ENCODE data around the gene RIPOR3.
"Not testable (repeated sequence)": the region's sequence is repeated elsewhere in the genome, so short reads cannot be mapped to it uniquely, and the experiment has no call there.

RIPOR3 gene

DNA sequence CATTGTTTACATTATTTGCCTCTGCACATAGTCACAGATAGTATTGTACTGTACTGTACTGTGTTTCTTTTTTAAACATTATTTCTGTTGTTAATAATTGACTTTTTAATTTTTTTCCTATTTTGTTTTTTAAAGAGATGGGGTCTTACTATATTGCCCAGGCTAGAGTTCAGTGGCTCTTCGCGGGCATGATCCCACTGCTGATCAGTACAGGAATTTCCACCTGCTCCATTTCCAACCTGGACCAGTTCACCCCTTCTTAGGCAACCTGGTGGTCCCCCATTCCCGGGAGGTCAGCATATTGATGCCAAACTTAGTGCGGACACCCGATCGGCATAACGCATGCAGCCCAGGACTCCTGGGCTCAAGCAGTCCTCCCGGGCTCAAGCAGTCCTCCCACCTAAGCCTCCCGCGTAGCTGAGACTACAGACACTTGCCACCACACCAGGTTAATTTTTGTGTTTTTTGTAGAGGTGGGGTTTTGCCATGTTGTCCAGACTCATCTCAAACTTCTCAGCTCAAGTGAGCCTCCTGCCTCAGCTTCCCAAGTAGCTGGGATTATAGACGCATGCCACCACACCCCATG lies 133.7 kb downstream of the RIPOR3 start:
- DNase-seq (ENCODE audit: low read depth in 2 of 2): no peak

DNA sequence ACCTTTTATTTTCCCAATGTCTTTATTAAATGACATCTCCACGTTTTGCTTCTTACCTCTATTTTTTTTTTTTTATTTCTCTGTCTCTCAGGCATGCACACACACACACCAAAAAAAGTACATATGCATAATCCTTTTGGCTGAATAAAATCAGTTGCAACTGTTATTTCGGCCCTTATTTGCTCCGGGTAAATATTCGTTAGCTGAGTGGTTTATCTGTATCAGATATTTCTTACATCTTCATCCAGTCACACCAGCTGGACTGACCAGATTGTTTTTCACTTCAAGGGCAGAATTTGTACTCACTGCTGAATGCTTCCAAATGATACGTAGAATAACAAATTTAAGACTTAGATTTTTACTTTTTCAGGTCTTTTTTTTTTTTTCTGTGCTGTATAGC lies 135.7 kb downstream of the RIPOR3 start:
- DNase-seq (ENCODE audit: low read depth in 2 of 2): no peak

DNA sequence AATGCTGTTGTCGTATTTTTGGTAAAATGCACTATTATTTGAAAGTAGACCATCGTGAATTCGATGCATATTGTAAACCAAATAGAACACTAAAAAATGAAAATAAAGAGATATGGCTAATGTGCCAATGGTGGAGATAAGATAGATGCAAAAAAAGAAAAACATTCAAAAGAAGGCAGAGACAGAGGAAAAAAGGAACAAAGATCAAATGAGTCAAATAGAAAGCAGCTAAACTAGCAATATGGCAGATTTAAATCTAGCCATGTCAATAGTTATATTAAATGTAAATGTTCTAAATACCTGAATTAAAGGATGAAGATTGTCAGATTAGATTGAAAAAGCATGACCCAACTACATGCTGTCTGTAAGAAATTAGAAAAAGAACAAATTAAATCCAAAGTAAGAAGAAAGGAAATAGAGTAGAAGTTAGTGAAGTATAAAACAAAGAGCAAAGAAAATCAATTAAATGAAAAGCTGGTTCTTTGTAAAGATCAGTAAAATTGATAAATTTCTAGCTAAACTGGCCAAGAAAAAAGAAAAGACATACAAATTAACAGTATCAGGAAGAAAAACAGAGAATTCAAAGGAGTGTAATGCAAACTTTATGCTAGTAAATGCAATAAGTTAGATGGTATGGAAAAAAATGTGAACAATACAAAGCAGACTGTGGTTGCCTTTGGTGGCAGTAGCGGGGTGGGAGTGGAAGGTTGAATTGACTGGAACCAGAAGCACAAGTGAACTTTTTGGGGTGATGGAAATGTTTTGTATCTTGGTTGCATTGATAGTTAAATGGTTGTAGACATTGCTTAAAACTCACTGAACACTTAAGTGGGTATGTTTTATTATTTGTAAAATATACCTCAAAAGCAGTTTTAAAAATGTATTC lies 136.4 kb downstream of the RIPOR3 start:
- no peak for DNase-seq (ENCODE audit: low read depth in 2 of 2)

DNA sequence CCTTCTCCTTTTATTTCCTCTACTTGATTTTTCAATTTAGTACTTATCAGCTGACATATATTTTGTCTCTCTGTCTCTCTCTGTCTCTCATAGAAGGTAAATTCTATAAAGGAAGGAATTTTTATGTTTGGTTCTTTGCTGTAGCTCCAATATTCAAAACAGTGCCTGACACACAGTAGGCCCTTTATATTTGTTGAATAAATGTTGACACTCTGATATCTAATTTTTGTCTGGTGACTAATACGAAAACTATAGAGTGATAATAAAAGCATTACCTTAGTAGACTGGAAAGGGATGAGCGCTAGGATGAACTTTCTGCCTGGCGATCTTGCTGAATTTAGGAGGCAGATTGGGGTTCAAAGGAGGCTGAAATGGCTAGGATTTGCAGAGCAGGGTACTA lies 138.4 kb downstream of the RIPOR3 start:
- DNase-seq (ENCODE audit: low read depth in 2 of 2): no peak

GRCh38 chr20:50551288-50551687 lies 140.1 kb downstream of the RIPOR3 start:
- DNase-seq (ENCODE audit: low read depth in 2 of 2): no peak

GRCh38 chr20:50550531-50550930 lies 140.8 kb downstream of the RIPOR3 start:
- no peak for DNase-seq (ENCODE audit: low read depth in 2 of 2)

DNA sequence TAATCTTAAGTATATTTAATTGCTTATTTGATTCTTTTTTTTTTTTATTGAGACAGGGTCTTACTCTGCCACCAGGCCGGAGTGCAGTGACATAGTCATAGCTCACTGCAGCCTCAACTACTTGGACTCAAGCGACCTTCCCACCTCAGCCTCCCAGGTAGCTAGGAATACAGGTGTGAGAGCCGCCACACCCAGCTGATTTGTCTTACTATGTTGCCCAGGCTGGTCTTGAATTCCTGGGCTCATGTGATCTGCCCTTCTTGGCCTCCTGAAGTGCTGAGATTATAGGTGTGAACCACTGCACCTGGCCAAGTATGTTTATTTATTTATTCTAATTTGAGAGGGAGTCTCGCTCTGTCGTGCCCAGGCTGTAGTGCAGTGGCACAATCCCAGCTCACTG lies 142.9 kb downstream of the RIPOR3 start:
- DNase-seq (ENCODE audit: low read depth in 2 of 2): no peak

DNA sequence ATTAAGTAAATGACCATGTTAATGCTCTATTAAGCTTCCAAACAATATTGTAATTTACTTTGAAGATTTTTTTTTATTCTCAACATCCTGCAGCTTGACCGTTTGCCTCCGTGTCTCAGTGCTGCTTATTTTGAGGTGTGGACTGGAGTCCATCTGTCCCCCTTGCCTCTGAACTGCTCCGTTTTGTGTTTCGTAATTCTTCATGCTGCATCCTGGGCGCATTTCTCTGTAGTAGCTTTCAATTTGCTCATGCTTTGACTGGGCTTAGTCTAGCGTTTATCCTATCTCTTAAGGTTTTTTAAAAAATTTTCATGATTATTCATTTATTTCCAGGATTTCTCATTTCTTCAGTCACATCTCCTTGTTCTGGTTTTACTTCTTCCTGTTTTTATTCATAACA lies 143.4 kb downstream of the RIPOR3 start:
- no peak for DNase-seq (ENCODE audit: low read depth in 2 of 2)

DNA sequence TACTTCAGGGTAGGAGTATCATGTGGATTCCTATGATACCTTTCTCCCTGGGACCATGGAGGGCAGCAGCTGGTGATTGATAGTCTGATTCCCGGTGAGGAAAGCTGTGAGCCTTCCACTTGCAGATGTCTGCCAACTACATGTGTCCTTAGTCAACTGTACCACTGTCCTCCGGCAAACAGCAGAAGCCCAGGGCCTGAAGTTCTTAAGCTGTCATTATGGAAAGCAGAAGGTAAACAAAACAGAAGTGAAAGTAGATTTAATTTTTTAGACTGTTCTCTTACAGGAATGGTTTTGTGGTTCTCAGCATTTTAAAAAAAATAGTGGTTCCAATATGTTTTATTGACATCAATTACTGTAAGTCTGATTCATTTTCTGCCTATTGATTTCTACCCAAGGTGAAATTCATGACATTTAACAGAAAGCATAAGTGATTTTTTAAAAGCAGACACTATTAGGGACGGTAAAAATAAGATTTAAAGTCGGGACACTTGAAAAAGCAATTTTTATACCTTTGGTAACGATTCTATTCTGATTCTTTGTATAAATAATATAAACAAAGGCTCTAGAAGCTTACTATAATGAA lies 144.5 kb downstream of the RIPOR3 start:
- no peak for DNase-seq (ENCODE audit: low read depth in 2 of 2)

GRCh38 chr20:50545126-50545525 lies 146.2 kb downstream of the RIPOR3 start:
- DNase-seq (ENCODE audit: low read depth in 2 of 2): no peak

DNA sequence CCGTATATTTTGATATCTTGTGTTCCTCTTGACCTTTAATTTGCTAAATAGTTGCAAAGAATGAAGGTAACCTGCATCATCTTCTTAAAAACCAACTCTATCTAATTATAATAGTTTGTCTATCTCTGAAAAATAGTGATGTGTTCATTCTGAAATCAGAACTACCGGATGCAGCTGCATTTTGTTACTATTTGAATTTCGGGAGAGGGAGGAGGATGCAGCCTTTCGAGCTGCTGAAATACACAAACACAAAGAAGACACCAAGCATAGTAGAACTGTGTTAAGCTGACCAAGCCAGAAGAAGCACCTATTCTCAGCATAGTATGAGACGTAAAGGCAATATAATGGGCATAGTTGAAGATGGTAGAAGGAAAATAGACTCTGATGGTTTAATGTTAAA lies 148.0 kb downstream of the RIPOR3 start:
- no peak for DNase-seq (ENCODE audit: low read depth in 2 of 2)

DNA sequence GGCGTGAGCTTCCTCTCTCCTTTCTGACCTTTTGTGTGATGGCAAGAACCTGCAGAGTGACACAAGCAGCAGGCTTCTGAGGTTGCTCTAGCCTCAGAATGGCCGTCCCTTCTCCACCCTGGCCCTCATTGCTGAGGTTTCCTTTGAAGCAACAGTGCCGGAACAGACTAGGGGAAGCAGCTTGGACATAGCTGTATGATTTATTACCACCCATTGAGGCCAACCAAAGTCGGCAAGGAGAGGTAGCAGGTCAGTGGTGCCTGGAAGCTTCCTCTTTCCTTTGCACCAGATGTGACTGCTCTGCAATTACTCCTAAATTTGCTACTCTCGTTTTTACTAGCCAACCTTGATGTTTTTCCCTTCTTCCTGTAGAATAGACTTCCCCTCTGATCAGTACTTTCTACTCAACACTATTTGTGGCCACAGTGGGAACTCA lies 149.7 kb downstream of the RIPOR3 start:
- no peak for DNase-seq (ENCODE audit: low read depth in 2 of 2)

DNA sequence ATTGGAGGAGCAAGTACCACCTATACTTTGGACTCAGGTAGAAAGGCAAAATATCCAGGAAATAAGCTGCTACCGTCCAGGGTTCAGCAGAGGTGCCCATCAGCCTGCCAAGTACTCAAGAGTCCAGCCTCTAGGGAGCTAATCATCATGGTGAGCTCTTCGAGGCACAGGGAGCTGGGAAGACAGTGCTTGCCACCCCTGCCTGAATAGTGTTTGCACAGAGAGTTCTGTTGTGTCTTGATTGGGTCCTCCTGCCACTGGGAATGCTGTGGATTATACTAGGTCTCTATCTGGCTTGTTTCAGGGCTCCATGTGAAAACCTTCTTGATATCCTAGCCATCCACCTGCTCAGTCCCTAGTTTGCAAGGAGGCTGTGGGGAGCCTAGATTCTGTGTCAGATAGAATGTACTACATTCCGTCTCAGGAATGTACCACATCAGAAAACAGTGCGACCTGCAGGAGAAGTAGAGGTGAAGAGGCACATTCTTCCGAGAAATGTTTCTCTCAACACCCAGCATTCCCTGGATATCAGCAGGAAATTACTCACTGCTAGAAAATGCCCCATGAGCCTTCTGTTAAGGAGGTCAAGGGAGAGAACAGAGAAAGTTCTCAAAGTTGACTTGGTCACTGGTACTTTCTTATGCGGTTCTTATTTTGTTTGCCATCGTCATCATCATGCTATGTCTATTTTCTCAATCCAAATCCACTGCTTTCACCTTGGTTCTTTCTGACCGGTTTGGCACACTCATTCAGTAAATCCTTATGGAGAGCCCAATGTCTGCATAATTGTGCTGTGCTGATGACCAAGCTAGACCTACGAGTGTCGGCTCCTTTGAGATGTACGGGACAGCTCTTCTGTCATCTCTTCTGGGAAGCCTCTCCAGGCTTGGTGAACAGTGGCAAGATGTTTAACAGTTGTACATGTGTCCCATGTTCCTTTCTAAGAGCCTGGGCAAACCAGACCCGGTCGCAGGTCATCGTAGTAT lies 150.4 kb downstream of the RIPOR3 start:
- no peak for DNase-seq (ENCODE audit: low read depth in 2 of 2)

DNA sequence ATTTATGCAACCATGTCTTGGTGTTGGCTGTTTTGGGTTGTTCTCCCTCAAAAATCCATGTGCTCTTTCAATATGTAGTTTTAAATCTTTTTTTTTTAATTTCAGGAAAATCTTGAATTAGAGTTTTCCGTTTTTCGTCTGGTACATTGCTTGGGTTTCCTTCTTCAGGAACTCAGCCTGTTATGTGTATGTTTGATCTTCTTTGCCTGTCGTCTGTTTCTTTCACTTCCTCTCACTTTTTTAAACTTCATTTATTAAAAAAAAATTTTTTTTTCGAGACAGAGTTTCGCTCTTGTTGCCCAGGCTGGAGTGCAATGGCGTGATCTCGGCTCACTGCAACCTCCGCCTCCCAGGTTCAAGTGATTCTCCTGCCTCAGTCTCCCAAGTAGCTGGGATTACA lies 151.5 kb downstream of the RIPOR3 start:
- not testable (repeated sequence) for DNase-seq (ENCODE audit: low read depth in 2 of 2)

DNA sequence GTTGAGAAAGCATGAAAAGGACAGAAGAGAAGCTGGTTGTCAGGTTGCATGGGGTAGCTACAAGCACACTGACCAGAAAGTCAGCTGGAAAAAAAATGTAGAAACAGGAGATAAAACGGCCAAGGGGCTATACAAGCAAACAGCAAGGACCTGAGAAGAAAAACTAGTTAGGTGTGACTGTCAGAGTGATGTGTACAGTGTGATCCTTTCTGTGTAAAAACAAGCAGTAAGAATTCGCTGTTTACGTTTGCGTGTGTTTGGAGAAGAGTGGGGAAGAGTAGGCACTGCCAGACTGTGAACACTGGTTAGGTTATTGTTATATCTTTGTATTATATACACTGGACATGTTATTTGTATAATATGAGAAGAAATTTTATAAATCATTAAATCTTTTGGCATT lies 153.1 kb downstream of the RIPOR3 start:
- DNase-seq (ENCODE audit: low read depth in 2 of 2): no peak

DNA sequence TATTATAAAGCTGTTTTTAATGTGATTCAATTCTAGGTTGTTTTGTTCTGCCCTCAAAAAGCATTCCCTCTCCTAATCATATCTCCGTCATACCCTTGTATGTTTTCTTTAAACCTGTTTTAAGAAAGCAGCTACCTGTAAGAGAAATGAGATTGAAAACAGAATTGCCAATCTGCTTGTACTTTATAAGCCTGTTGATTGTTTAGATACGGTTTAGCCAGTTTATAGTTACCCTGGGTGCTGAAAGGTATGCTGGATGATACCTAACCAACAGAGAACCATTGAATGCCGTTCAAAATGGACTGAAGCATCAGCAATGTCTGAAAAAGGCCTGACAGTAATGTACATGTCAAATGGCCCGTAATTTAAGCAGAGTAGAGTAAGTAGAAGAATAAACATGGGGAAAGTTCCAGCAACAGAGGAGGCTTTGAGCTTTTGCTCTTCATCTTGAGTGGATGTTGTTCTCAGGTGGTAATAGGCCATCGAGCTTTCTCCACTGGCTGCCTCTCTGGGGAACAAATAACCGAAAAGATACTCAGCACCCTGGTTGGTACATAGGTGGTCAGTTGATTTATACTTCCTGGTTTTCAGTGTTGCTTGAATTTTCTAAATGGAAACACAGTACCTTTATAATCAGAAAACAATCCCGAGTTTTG lies 153.7 kb downstream of the RIPOR3 start:
- DNase-seq (ENCODE audit: low read depth in 2 of 2): no peak

DNA sequence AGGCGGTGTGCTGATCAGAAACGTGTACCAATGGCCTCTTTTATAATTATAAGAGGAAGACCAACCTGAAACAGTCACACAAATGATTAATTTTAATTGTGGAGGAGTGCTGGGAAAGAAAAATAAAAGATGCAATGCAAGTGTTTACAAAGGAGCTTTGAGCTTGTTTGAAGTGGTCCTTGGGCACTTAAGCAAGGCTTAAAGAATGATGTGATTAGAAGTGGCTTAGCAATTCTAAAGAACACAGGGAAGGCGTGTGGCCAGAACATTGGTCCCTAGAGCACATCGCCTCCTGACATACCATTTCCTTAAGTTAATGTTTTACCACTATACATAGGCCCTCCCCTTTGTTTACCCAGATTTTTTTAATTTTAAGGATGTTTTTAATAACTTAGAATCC lies 155.0 kb downstream of the RIPOR3 start:
- no peak for DNase-seq (ENCODE audit: low read depth in 2 of 2)

Measured in stimulated activated CD8-positive, alpha-beta memory T cell treated with anti-CD3 and anti-CD28 coated beads, Interleukin-7, amount 100 ng/mL, for 1 hour (primary cell).